VCaP (cell line): ENCODE measurements around the gene TMEM35B.

ENCODE experiments used
- H3K27ac ChIP-seq: fragments of 450-650 bp; 2 replicates; pipeline ENCODE4 v1.5.1; 2017
- TF ChIP-seq, protein P1 (sequence below): fragments of 450-650 bp; conservative IDR thresholded peaks from 2 replicates; pipeline ENCODE4 v1.5.1; 2017; ENCODE audit warnings: mild to moderate bottlenecking, moderate library complexity

Gene TMEM35B

DNA sequence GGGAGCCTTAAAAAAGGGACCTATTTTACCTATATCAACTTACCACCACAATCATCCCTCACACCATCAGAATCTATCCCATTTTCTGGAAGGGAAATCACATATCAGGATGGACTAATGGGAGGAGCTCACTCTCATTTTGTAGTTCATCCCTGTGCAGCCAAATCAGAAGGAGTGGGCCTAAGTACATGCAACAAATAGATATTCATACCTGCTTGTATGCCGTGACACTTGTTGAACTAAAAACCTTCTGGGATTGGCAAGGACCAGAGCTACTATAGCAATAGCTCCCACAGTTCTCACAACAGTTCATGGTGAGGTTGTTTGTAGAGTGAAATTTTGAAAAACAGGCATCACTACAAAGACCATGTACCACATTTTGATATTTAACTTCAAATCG, 29.3 kb upstream of the TMEM35B start:
- H3K27ac ChIP-seq: no peak overlapping the region
- TF ChIP-seq, protein P1, sequence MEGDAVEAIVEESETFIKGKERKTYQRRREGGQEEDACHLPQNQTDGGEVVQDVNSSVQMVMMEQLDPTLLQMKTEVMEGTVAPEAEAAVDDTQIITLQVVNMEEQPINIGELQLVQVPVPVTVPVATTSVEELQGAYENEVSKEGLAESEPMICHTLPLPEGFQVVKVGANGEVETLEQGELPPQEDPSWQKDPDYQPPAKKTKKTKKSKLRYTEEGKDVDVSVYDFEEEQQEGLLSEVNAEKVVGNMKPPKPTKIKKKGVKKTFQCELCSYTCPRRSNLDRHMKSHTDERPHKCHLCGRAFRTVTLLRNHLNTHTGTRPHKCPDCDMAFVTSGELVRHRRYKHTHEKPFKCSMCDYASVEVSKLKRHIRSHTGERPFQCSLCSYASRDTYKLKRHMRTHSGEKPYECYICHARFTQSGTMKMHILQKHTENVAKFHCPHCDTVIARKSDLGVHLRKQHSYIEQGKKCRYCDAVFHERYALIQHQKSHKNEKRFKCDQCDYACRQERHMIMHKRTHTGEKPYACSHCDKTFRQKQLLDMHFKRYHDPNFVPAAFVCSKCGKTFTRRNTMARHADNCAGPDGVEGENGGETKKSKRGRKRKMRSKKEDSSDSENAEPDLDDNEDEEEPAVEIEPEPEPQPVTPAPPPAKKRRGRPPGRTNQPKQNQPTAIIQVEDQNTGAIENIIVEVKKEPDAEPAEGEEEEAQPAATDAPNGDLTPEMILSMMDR: no peak

DNA sequence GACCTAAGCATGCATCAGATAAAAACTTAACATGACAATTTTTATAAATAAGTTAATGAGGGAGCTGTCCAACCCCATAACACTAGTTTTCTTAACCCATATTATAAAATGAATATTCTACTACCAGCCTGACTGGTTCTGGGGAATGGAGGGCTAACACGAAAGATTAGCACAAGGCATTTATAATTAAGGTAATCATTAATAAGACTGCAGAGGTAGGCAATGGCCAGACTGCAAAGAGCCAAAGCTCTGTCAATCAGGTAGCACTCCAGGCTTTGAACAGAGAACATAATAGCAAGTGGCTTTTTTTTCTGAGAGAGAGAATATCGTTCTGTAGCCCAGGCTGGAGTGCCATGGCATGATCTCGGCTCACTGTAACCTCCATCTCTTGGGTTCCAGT, 20.6 kb upstream of the TMEM35B start:
- TF ChIP-seq, protein P1: no peak
- H3K27ac ChIP-seq: peak overlapping the region; percentile 24; the same call in 1 of the 2 replicates

DNA sequence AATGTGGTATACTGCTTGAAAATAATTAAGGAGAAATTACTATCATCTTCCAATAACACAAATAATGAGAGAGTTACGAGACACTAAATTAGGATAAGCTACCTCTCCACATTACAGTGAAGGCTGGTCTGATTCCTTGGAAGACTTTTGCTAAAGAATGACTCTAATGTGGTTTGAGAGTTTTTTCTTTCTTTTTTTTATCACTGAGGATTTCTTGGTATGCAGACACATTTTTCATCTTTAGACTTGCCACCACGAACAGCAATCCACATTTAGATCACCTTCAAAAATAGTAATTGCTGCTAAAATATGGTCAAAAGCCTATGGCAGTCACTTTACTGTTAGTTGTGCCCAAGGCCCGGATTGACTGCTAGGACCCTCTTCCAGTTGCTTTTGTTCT, 16.6 kb upstream of the TMEM35B start:
- H3K27ac ChIP-seq: no peak overlapping the region
- TF ChIP-seq, protein P1: no peak

DNA sequence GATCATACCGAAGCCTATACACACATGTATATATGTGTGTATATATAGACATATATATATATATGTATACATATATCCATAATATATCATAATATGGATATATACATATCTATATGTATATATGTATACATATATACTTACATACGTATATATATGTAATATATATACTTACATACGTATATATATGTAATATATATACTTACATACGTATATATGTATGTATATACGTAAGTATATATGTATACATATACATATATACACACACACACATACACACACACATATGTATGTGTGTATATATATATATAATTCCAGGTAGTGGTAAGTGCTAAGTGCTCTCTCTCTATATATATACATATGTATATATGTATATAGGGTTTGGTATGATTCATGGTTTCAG, 9.7 kb upstream of the TMEM35B start:
- no peak overlapping the region for H3K27ac ChIP-seq
- TF ChIP-seq, protein P1: no peak

DNA sequence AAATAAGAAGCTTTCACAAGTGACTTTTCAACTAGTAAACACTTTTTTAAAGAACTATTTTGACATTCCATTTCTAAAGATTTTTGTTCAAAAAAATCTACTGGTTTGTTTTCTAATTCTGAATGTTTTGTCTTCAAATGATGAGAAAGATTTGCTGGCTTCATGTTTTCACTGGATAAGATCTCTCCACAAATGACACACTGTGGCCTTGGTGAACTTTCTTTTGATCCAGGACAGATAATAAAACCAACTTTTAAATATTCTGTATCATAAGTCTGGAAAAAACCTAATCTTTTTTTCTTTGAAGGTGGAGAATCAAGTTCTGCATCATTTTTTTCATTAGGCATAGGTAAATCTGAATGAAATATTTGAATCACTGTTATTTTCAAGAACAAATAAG, 3.4 kb upstream of the TMEM35B start:
- TF ChIP-seq, protein P1: no peak
- no peak overlapping the region for H3K27ac ChIP-seq

DNA sequence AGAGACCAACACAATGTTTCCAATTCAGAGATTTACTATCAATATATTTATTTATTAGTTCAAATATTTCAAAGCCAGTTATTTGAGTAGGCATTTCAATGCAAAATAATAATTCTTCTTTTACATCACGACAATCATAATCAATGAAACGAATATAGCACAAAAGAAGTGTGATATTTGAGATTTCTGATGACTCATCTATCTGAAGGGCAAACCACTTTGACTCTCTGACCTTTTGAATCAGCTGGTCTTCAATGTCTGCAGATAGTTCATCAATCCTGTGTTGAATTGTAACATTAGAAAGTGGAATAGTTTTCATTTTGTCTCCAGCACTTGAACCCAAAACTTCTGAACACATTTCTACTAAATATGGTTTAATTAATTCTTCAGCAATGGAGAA, 3.0 kb upstream of the TMEM35B start:
- H3K27ac ChIP-seq: no peak overlapping the region
- TF ChIP-seq, protein P1: no peak

DNA sequence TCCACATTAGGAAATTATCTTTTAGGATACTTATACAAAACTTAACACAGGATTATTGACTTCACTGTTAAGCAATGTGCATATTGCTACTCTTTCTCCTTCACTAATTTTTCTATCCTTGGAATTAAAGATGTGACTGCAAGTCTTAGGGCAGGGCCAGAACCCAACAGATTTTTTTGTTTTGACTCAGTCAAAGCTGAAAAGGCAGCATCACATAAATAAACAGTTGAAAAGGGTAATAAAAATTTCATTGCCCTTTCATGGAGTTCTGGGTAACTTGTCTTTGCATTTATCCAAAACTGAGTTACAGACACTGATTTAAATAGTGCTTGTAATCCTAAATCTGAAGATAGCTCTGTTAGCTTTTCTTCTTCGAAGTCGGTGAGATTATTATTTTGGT, 1.9 kb upstream of the TMEM35B start:
- TF ChIP-seq, protein P1: no peak
- H3K27ac ChIP-seq: no peak overlapping the region

DNA sequence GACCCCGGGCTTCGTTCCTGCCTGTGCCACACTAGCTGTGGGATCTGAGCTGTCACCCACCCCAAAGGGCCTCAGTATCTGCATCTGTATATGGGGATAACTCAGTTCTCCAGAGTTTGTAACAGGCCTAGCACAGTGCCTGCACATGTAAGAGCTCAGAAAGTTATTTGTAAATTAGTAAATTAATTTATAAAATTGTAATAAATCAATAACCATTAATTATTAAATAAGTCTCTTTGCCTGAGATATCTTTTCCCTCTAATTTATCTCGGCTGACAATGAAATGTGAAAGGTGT, 410 bp upstream of the TMEM35B start:
- peak overlapping the region; percentile 86 for H3K27ac ChIP-seq
